Kidney (tissue), 14 donors: ENCODE data around the gene PTPA. TPM values are rescaled to one million over a fixed set of nuclear protein-coding genes. Genes with fewer than 3 reads are reported as not detected.

Experiments used
- DNase-seq, 5 donors: peaks; one replicate each; pipeline ENCODE4 v3.0.0-alpha.2; 2013 to 2020
- FAIRE-seq: peaks from 2 replicates; lab custom pipeline; 2012; peaks lifted over from hg19 to GRCh38; lab: Jason Lieb, UNC
- H3K27ac ChIP-seq, 2 donors: one replicate each; pipeline ENCODE4 v1.7.0; 2013; ENCODE audit warnings: low read depth in 2 of 2, low read length in 2 of 2, inconsistent platforms in 1 of 2
- H3K27me3 ChIP-seq: one replicate; pipeline ENCODE4 v1.7.1; 2013; ENCODE audit warnings: low read length, inconsistent platforms; ENCODE audit not compliant: control insufficient read depth, insufficient read depth
- H3K36me3 ChIP-seq, 3 donors: one replicate each; pipeline versions ENCODE4 v1.7.0 to v1.7.1; 2013; ENCODE audit warnings: low read length in 3 of 3, control low read depth in 1 of 3, inconsistent platforms in 1 of 3; ENCODE audit not compliant: insufficient read depth in 3 of 3, control insufficient read depth in 2 of 3
- H3K4me1 ChIP-seq, 3 donors: one replicate each; pipeline versions ENCODE4 v1.7.0 to v1.7.1; 2013; ENCODE audit warnings: low read length in 3 of 3, inconsistent platforms in 1 of 3, low read depth in 1 of 3; ENCODE audit not compliant: control insufficient read depth in 2 of 3, insufficient read depth in 2 of 3
- H3K4me3 ChIP-seq, 3 donors: one replicate each; pipeline versions ENCODE4 v1.7.0 to v1.8.1; 2013; ENCODE audit warnings: low read length in 3 of 3, control low read depth in 1 of 3, inconsistent platforms in 1 of 3
- H3K9ac ChIP-seq, 3 donors: one replicate each; pipeline versions ENCODE4 v1.7.0 to v1.7.1; 2013; ENCODE audit warnings: low read length in 3 of 3, control low read depth in 1 of 3, inconsistent platforms in 1 of 3
- H3K9me3 ChIP-seq, 3 donors: one replicate each; pipeline versions ENCODE4 v1.7.0 to v1.7.1; 2013; ENCODE audit warnings: low read length in 3 of 3, control low read depth in 1 of 3, inconsistent platforms in 1 of 3; ENCODE audit not compliant: control insufficient read depth in 2 of 3, insufficient read depth in 1 of 3
- intact Hi-C: fragments of 100-400 bp; cut with DNase I; formaldehyde crosslinking; loops from one replicate; pipeline ENCODE4 v1.11.1; 2022
- polyA plus RNA-seq: library from polyadenylated mRNA; stranded (reverse); fragments of 350-450 nt; fragmentation: Illumina TruSeq; extraction: RNeasy Lipid Tissue Mini Kit (QIAGEN cat#74804); gene quantifications from one replicate; pipeline ENCODE4 v1.2.3, GENCODE V29; 2014; ENCODE audit warnings: low read depth, low replicate concordance; ENCODE audit not compliant: insufficient read depth
- total RNA-seq: library from RNA; stranded (reverse); fragmentation: NEBNext Ultra II Directional; extraction: Animal tissue kit (Norgen Biotek cat#: 25700); gene quantifications from one replicate; pipeline ENCODE4 v1.2.1, GENCODE V29; 2021
- TF ChIP-seq, protein P1 (sequence below): IDR thresholded peaks from 3 replicates; pipeline ENCODE4 v1.5.1; 2012; ENCODE audit warnings: mild to moderate bottlenecking, moderate library complexity, borderline replicate concordance; ENCODE audit not compliant: insufficient read depth; ENCODE audit errors: extremely low read depth
- donor health status: control.
- donor health status: control.
- donor health status: control.
- donor health status: control.
- donor health status: control.
- donor health status: DM: yes; HTN: yes; CAD: no.
- donor health status: Normal renal cell carcinoma (clear cell type).

Gene PTPA
- total and polyA plus RNA-seq, 2 donors from 2014 or later: 161 to 164 TPM

DNA sequence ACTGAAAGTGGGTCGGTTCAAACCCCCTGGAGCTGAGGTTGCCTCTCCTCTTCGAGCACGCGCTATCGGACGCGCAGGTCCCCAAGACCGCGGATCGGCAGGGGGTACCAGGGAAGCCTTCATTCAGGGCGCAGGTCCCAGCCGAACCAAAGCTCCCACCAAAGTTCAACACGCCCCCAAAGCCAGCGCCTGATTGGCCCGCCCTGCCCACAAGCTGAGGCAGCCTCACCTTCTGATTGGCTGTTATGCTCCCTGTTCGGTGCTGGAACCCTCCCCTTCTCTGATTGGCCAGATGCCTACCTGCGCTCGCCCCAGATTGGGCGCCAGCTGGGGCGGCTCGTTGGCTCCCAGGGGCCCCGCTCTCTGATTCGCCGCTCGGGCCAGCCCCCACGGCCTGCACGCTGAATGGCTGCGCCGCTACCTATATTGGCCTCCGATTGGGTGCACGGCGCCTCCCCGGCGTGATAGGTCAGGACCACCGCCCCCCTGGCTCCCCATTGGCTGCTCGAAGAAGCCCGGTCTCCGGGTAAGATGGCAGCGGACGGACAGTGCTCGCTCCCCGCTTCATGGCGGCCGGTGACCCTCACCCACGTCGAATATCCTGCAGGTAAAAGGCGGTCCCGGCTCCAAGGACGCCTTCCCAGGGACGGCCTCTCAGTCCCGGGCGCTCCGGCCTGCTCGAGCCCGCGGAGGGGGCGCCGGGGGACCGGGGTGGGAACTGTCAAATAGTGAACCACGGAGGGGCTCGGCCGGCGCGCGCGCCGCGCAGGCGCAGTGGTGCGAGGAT is 30.4 kb upstream of the PTPA start, which contains the start of gene DOLPP1:
Gene DOLPP1 (plus strand): TSS at position 511 of the 787 bp plus-strand sequence. CDS start 21 bp downstream, at position 532.
- Histone ChIP-seq H3K4me1 (peaks cover 0 to 18% (median 15%) of the 10 kb centered on the region in 3 donors), H3K27ac (peak within 1 kb of the TSS; percentile 52 to 63), H3K27me3 (no peaks in the 10 kb centered on the region), H3K36me3 (peaks cover 0 to 8% (median 2%) of the 10 kb centered on the region in 3 donors), H3K4me3 (peak within 1 kb of the TSS; percentile 77 to 93 (median 81)), H3K9ac (peak within 1 kb of the TSS; percentile 71 to 81 (median 77)), H3K9me3 (no peaks in the 10 kb centered on the region)
- TF ChIP-seq, protein P1, sequence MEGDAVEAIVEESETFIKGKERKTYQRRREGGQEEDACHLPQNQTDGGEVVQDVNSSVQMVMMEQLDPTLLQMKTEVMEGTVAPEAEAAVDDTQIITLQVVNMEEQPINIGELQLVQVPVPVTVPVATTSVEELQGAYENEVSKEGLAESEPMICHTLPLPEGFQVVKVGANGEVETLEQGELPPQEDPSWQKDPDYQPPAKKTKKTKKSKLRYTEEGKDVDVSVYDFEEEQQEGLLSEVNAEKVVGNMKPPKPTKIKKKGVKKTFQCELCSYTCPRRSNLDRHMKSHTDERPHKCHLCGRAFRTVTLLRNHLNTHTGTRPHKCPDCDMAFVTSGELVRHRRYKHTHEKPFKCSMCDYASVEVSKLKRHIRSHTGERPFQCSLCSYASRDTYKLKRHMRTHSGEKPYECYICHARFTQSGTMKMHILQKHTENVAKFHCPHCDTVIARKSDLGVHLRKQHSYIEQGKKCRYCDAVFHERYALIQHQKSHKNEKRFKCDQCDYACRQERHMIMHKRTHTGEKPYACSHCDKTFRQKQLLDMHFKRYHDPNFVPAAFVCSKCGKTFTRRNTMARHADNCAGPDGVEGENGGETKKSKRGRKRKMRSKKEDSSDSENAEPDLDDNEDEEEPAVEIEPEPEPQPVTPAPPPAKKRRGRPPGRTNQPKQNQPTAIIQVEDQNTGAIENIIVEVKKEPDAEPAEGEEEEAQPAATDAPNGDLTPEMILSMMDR: no peak
- peak; percentile 100 for DNase-seq
- intact Hi-C loops: no loop called here
- peak; percentile 96 for FAIRE-seq

DNA sequence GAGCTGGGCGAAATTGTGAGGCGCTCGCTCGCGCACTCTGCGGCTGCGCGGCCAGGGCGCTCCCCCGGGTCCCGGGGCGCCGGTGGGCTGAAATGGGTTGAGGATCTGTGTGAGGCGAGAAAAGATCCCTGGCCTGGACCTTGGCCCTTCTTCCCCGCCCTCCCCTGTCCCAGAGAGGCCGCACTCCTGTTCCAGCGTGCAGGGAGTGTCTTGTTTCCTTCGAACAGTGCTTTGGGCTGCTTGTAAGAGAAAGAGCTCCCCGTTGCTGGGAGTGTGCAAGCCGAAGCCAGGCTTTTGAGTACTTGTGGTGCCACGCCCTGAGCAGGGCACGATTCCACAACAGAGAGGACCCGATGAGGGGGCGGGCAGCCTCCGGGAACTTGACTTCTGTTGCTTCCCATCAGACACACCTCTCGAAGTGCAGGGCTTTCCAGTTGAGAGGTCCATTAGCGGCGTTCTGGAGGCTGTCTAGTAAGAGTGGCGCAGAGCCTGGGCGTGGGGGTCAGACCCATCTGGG is 29.8 kb upstream of the PTPA start:
- Histone ChIP-seq H3K27me3 (no peaks in the 10 kb centered on the region), H3K9ac (peak overlapping the region; percentile 24 to 75 (median 71)), H3K9me3 (no peaks in the 10 kb centered on the region), H3K4me1 (peaks cover 0 to 18% (median 15%) of the 10 kb centered on the region in 3 donors), H3K27ac (peak overlapping the region; percentile 52 to 63), H3K4me3 (peak overlapping the region; percentile 49 to 93 (median 62)), H3K36me3 (peaks cover 0 to 14% (median 6%) of the 10 kb centered on the region in 3 donors)
- FAIRE-seq: no peak
- DNase-seq: no peak
- intact Hi-C loops: no loop called here
- TF ChIP-seq, protein P1: no peak

DNA sequence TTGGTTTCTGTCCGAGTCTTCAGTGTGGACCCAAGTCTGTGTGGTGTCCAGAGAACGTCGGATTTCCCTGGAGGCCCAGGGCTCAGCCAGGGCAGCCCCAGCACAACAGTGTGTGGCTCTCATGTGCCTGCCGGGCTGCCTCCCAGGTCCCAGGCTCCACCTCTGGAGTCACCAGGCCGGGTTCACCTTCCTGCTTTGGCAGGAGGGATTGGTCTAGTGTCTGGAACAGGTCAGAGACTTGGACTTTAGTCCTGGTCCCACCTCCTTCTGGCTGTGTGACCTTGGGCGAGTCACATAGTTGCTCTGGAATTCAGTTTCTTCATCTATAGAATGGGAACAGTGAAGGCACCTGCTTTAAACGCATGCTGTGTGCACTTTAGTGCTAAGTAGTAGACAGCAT is 27.1 kb upstream of the PTPA start:
- FAIRE-seq (no peak), DNase-seq (no peak)
- peaks cover 0 to 20% (median 12%) of the 10 kb centered on the region in 3 donors for H3K36me3 ChIP-seq
- TF ChIP-seq, protein P1: no peak
- H3K9ac ChIP-seq: no peak overlapping the region
- H3K27me3 ChIP-seq: no peaks in the 10 kb centered on the region
- intact Hi-C loops: no loop called here
- H3K4me3 ChIP-seq: no peak overlapping the region
- H3K27ac ChIP-seq: no peak overlapping the region
- no peaks in the 10 kb centered on the region for H3K9me3 ChIP-seq
- H3K4me1 ChIP-seq: peaks cover 0 to 18% (median 15%) of the 10 kb centered on the region in 3 donors
